HG03354 (cell line): ENCODE measurements around the gene HSPB3.
"Not testable (repeated sequence)": the region's sequence is repeated elsewhere in the genome, so short reads cannot be mapped to it uniquely, and the experiment has no call there.

ENCODE experiments used
- ATAC-seq: cut with Tn5 transposase; IDR thresholded peaks from one replicate; pipeline ENCODE4 v1.9.1; 2021; ENCODE audit warnings: mild to moderate bottlenecking; ENCODE audit not compliant: unreplicated experiment, poor library complexity, severe bottlenecking

Gene HSPB3

GRCh38 chr5:54453046-54453445 is 2.5 kb upstream of the HSPB3 start:
- no peak for ATAC-seq

DNA sequence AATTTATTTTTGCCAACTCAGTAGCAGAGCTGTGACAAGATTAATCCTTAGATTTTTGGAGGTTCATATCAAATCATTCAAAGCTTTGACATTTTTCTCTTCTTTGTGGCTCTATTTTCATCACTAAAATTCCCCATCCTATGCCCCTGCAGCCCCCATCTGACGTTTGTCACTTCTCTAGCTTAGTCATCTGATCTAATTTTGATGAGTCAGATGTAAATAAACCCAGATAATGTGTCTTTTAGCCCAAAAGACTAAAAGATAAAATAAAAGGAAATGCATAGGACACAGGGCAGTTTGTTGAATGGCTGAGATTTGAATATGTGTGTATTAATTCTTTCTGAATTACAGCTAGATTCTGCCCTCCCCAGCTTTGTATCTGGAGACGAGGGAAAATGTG is 897 bp upstream of the HSPB3 start:
- no peak for ATAC-seq

GRCh38 chr5:54457094-54457862 is 1.8 kb downstream of the HSPB3 start:
- no peak for ATAC-seq

GRCh38 chr5:54458221-54458620 is 2.7 kb downstream of the HSPB3 start:
- no peak for ATAC-seq

DNA sequence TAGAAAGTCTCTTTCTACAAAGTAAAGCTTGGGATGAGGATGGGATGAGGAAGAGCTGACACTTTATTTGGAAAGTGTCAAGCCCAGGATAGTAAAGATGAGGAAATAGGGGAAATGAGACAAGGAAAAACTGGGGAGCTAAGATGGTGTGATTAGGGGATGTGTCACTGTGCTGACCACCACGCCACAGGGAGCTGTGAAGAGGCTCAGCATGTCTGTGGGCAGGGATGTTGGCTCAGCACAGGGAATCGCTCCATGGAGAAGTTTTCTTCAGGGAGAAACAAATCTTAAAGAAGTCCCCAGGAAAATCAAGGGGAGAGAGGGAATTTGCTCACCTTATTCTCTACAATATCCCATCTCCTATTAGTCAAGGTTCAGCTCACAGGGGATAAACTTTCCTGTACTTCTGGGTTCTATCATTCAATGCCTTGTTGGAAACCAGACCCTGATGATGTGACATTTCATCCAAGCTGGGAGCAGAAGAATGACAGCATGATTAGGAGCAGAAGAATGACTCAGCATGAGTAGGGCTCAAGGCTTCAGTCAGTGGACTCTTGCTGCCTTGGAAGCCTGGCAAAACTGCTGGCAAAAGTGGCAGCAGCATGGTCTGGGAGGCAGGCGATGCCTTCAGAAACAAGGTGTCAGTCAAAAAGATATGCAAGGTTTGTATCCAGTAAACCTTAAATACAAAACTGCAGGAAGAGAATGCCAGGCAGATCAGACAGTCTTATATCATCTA is 4.9 kb downstream of the HSPB3 start:
- no peak for ATAC-seq

GRCh38 chr5:54462281-54462680 is 6.8 kb downstream of the HSPB3 start:
- ATAC-seq: no peak

DNA sequence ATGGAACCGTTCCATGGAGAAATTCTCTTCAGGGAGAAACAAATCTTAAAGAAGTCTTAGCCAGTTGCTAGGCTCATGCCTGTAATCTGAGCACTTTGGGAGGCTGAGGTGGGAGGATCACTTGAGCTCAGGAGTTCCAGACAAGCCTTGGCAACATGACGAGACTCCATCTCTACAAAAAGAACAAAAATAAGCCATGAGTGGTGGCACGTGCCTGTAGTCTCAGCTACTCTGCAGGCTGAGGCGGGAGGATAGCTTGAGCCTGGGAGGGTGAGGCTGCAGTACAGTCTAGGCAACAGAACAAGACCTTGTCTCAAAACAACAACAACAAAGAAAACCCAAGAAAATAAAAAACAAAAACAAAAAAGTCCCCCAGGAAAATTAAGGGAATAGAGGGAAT is 8.2 kb downstream of the HSPB3 start:
- ATAC-seq: no peak

DNA sequence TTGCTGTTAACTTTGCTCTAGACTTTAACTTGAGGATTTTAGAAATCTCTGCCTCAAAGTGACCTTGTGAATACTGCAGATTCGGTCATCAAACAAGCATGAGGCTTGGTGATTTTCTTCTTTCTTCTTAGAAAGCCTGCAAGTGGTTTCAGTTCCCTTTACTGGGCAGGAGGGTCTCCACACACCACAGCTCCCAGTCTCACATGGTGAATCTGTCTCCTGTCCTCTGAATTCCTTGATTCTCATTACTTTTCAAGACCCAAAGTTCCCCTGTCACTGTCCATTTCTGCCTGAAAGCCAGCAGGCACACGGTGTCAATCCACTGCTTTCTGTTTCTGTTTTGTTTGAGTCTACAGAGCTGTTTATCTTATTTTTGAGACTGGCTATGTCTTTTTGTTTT is 14.1 kb downstream of the HSPB3 start:
- ATAC-seq: peak; percentile 80

- no peak for ATAC-seq
Measured at GRCh38 chr5:54470128-54470527, 14.6 kb downstream of the HSPB3 start.

- ATAC-seq: no peak
Measured at GRCh38 chr5:54470677-54471076, 15.2 kb downstream of the HSPB3 start.

DNA sequence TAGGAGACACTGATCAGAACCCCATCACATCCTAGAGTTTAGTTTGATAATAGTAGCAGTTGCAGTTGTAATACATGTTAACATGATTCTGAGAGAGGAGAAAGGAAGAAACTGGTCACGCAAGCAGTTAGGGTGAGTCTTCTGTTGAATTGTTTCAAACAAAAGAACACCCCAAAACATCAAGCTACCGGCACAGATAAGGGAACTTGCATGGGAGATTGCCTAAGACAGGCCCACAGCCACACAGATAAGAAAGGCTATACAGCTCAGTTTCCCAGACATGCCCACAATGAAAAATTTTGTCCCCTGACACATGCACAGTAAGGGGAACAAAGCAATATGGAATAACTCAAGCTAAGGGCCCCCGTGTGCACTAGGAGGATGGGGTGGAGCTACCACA is 15.9 kb downstream of the HSPB3 start:
- no peak for ATAC-seq

DNA sequence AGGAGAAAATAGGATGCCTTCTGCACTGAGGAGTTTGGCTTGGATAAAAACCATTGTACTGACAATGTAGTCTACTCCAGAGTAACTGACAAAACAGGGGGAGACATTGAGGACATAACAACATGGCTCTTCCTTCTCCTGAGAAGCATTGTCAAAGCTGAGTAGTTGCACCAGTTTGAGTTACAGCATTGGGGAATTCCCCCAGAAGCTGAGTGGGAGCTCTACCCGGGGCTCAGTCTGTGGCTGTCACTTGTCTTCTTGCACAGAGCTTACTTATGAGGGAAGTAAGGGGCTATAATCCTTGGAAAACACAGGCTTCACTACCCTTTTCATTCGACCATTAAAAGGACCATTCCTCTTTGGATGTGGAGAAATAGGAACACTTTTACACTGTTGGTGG is 21.2 kb downstream of the HSPB3 start:
- ATAC-seq: no peak

DNA sequence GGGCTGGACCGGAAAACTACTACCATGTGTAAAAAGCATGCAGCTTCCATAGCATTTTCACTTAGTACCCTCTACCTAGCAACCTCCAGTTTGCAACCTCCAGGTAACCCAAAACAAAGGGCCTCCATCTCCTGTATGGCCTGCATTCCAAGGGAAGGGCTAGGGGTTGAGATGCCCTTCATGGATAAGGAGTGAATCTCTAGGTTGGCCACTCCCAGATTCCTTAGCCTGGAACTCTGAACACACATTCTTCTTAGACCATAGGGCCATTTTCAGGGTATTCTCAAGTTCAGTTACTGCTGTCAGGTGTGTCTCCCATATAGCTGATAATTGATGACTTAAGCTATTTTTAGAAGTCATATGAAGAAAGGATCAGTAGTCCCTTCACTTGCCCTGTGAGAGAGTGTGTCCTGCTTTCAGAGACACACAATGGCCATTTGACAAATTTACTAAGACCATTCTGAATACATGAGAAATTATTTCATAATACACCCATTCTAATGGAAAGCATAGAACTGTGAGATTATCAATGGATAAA is 22.5 kb downstream of the HSPB3 start:
- ATAC-seq: no peak

- no peak for ATAC-seq
Measured at GRCh38 chr5:54480296-54480695, 24.8 kb downstream of the HSPB3 start.

DNA sequence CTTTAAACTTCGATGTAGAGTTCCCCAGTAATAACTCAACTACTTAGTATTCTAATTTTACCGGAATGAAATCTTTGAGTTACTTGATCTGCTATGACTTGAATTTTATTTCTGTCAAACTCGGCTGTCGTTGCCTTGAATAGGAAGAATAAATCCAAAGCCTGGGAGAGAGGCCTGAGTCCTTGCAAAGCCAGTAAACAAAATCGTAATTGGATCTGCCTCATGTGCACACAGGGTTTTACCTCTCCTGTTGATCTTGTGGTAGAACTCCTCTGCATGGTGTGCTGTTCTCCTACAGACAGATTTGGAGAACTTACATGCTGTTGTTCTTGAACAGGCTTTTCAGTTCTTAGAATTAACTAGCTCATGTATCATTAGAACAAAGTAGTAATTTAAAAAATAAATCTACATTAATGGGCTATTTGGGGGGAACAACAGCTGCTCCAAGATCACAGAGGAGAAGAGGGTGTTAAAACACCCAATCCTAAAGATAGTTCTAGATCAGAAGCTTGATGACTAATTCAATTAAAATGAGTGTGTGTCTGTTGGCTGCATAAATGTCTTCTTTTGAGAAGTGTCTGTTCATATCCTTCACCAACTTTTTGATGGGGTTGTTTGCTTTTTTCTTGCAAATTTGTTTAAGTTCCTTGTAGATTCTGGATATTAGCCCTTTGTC is 28.9 kb downstream of the HSPB3 start:
- ATAC-seq: no peak

- ATAC-seq: not testable (repeated sequence)
Measured at GRCh38 chr5:54485659-54486058, 30.2 kb downstream of the HSPB3 start.

GRCh38 chr5:54489648-54489979 is 34.1 kb downstream of the HSPB3 start:
- not testable (repeated sequence) for ATAC-seq

GRCh38 chr5:54491326-54491725 is 35.8 kb downstream of the HSPB3 start:
- no peak for ATAC-seq

GRCh38 chr5:54492178-54492577 is 36.7 kb downstream of the HSPB3 start:
- ATAC-seq: no peak

GRCh38 chr5:54495027-54495426 is 39.5 kb downstream of the HSPB3 start:
- ATAC-seq: no peak
